ENCODE results near the gene NR3C2. TPM values are rescaled to one million over a fixed set of nuclear protein-coding genes. Genes with fewer than 3 reads are reported as not detected.

The NR3C2 gene
- total and polyA plus RNA-seq, 2 donors: 0.52 to 1.8 TPM

- Histone ChIP-seq H3K27ac (ENCODE audit: low read depth in 1 of 2, low read length in 1 of 2) (no peak overlapping the region), H3K4me3 (ENCODE audit: low read length in 2 of 2) (no peak overlapping the region), H3K27me3 (ENCODE audit: control insufficient read depth in 2 of 2, insufficient read depth in 1 of 2, low read length in 1 of 2) (no peaks in the 10 kb centered on the region), H3K9me3 (ENCODE audit: control insufficient read depth in 2 of 2, insufficient read depth in 1 of 2, low read length in 1 of 2) (peaks cover 8 to 26% of the 10 kb centered on the region in 2 donors), H3K4me1 (ENCODE audit: control insufficient read depth in 2 of 2, insufficient read depth in 2 of 2, low read length in 2 of 2) (no peaks in the 10 kb centered on the region), H3K36me3 (ENCODE audit: control insufficient read depth in 2 of 2, insufficient read depth in 2 of 2, low read length in 1 of 2) (peaks cover 4 to 14% of the 10 kb centered on the region in 2 donors)
- WGBS: 100% methylated on average over 1 of the region's 1 CpG
- DNase-seq (ENCODE audit: low read depth in 6 of 9, low spot score in 9 of 9): no peak
Observed at GRCh38 chr4:148077581-148077980, 364.6 kb downstream of the NR3C2 start.

GRCh38 chr4:148076964-148077363, 365.2 kb downstream of the NR3C2 start:
- DNase-seq (ENCODE audit: low read depth in 6 of 9, low spot score in 9 of 9): no peak
- Histone ChIP-seq H3K9me3 (ENCODE audit: control insufficient read depth in 2 of 2, insufficient read depth in 1 of 2, low read length in 1 of 2) (peaks cover 8 to 25% of the 10 kb centered on the region in 2 donors), H3K4me1 (ENCODE audit: control insufficient read depth in 2 of 2, insufficient read depth in 2 of 2, low read length in 2 of 2) (no peaks in the 10 kb centered on the region), H3K27ac (ENCODE audit: low read depth in 1 of 2, low read length in 1 of 2) (no peak overlapping the region), H3K27me3 (ENCODE audit: control insufficient read depth in 2 of 2, insufficient read depth in 1 of 2, low read length in 1 of 2) (no peaks in the 10 kb centered on the region), H3K36me3 (ENCODE audit: control insufficient read depth in 2 of 2, insufficient read depth in 2 of 2, low read length in 1 of 2) (peaks cover 4 to 20% of the 10 kb centered on the region in 2 donors), H3K4me3 (ENCODE audit: low read length in 2 of 2) (no peak overlapping the region)
- WGBS: 98% methylated on average over 5 of the region's 5 CpGs

GRCh38 chr4:148075438-148075837, 366.8 kb downstream of the NR3C2 start:
- 97% methylated on average over 3 of the region's 3 CpGs for WGBS
- peaks cover 4 to 20% of the 10 kb centered on the region in 2 donors for H3K36me3 ChIP-seq (ENCODE audit: control insufficient read depth in 2 of 2, insufficient read depth in 2 of 2, low read length in 1 of 2)
- H3K27ac ChIP-seq (ENCODE audit: low read depth in 1 of 2, low read length in 1 of 2): no peak overlapping the region

DNA sequence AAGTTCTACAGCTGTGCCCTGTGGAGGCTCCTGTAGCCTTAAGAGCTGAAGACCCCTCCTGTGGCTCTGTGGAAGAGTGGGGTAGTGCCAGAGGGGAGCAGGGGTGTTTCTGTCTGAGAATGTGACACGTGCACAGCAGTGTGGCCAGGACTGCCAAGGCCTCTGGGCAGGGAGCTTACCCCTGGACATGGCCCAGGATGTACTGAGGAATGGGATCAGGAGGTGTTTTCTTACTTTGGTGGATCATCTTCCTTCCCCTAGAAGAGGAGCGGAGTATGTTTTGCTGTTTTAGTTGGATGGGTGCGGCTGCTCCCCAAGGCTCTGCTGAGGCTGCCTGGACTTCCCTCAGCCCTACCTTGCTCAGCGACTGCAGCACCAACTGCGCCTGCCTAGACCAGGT, 367.8 kb downstream of the NR3C2 start:
- Histone ChIP-seq H3K9me3 (ENCODE audit: control insufficient read depth in 2 of 2, insufficient read depth in 1 of 2, low read length in 1 of 2) (peaks cover 8 to 20% of the 10 kb centered on the region in 2 donors), H3K4me3 (ENCODE audit: low read length in 2 of 2) (no peak overlapping the region), H3K4me1 (ENCODE audit: control insufficient read depth in 2 of 2, insufficient read depth in 2 of 2, low read length in 2 of 2) (no peaks in the 10 kb centered on the region), H3K27me3 (ENCODE audit: control insufficient read depth in 2 of 2, insufficient read depth in 1 of 2, low read length in 1 of 2) (no peaks in the 10 kb centered on the region), H3K27ac (ENCODE audit: low read depth in 1 of 2, low read length in 1 of 2) (no peak overlapping the region), H3K36me3 (ENCODE audit: control insufficient read depth in 2 of 2, insufficient read depth in 2 of 2, low read length in 1 of 2) (peaks cover 4 to 20% of the 10 kb centered on the region in 2 donors)
- 89% methylated on average over 5 of the region's 5 CpGs for WGBS
- no peak for DNase-seq (ENCODE audit: low read depth in 6 of 9, low spot score in 9 of 9)

More at GRCh38 chr4:148075438-148075837, 366.8 kb downstream of the NR3C2 start:
- H3K9me3 ChIP-seq (ENCODE audit: control insufficient read depth in 2 of 2, insufficient read depth in 1 of 2, low read length in 1 of 2): peaks cover 8 to 20% of the 10 kb centered on the region in 2 donors
- H3K4me1 ChIP-seq (ENCODE audit: control insufficient read depth in 2 of 2, insufficient read depth in 2 of 2, low read length in 2 of 2): no peaks in the 10 kb centered on the region
- H3K4me3 ChIP-seq (ENCODE audit: low read length in 2 of 2): no peak overlapping the region
- no peak for DNase-seq (ENCODE audit: low read depth in 6 of 9, low spot score in 9 of 9)
- H3K27me3 ChIP-seq (ENCODE audit: control insufficient read depth in 2 of 2, insufficient read depth in 1 of 2, low read length in 1 of 2): no peaks in the 10 kb centered on the region

- H3K27me3 ChIP-seq (ENCODE audit: control insufficient read depth in 2 of 2, insufficient read depth in 1 of 2, low read length in 1 of 2): no peaks in the 10 kb centered on the region
- no peak overlapping the region for H3K4me3 ChIP-seq (ENCODE audit: low read length in 2 of 2)
- H3K36me3 ChIP-seq (ENCODE audit: control insufficient read depth in 2 of 2, insufficient read depth in 2 of 2, low read length in 1 of 2): peaks cover 4 to 20% of the 10 kb centered on the region in 2 donors
- H3K4me1 ChIP-seq (ENCODE audit: control insufficient read depth in 2 of 2, insufficient read depth in 2 of 2, low read length in 2 of 2): no peaks in the 10 kb centered on the region
- no peak overlapping the region for H3K27ac ChIP-seq (ENCODE audit: low read depth in 1 of 2, low read length in 1 of 2)
- H3K9me3 ChIP-seq (ENCODE audit: control insufficient read depth in 2 of 2, insufficient read depth in 1 of 2, low read length in 1 of 2): peaks cover 8 to 20% of the 10 kb centered on the region in 2 donors
- WGBS: 97% methylated on average over 6 of the region's 6 CpGs
- no peak for DNase-seq (ENCODE audit: low read depth in 6 of 9, low spot score in 9 of 9)
Observed at GRCh38 chr4:148073349-148073748, 368.9 kb downstream of the NR3C2 start.

DNA sequence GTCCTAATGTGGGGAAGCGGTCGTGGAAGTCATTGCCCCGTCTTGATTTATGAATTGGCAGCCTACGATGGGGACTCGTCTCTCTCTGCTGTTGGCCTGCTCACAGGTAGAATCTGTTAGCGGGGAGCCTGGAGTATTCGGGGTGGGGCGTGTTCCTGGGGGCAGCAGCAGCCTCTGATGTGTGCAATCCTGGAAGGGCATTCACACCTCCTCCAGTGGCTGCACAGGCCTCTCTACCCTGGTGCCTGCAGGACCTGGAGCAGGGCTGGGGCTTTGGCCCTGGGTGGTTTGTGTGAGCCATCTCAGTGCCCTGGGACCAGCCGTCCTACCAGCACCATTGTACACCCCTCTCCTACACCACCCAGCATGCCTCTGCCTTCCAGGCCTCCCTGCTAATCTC, 369.4 kb downstream of the NR3C2 start:
- Histone ChIP-seq H3K27me3 (ENCODE audit: control insufficient read depth in 2 of 2, insufficient read depth in 1 of 2, low read length in 1 of 2) (no peaks in the 10 kb centered on the region), H3K9me3 (ENCODE audit: control insufficient read depth in 2 of 2, insufficient read depth in 1 of 2, low read length in 1 of 2) (peaks cover 8 to 20% of the 10 kb centered on the region in 2 donors), H3K27ac (ENCODE audit: low read depth in 1 of 2, low read length in 1 of 2) (no peak overlapping the region), H3K4me3 (ENCODE audit: low read length in 2 of 2) (no peak overlapping the region), H3K36me3 (ENCODE audit: control insufficient read depth in 2 of 2, insufficient read depth in 2 of 2, low read length in 1 of 2) (peaks cover 4 to 20% of the 10 kb centered on the region in 2 donors), H3K4me1 (ENCODE audit: control insufficient read depth in 2 of 2, insufficient read depth in 2 of 2, low read length in 2 of 2) (no peaks in the 10 kb centered on the region)
- WGBS: 98% methylated on average over 9 of the region's 9 CpGs
- DNase-seq (ENCODE audit: low read depth in 6 of 9, low spot score in 9 of 9): no peak

- H3K4me1 ChIP-seq (ENCODE audit: control insufficient read depth in 2 of 2, insufficient read depth in 2 of 2, low read length in 2 of 2): no peaks in the 10 kb centered on the region
- H3K36me3 ChIP-seq (ENCODE audit: control insufficient read depth in 2 of 2, insufficient read depth in 2 of 2, low read length in 1 of 2): peaks cover 4 to 17% of the 10 kb centered on the region in 2 donors
- H3K27ac ChIP-seq (ENCODE audit: low read depth in 1 of 2, low read length in 1 of 2): no peak overlapping the region
- DNase-seq (ENCODE audit: low read depth in 6 of 9, low spot score in 9 of 9): no peak
- no peaks in the 10 kb centered on the region for H3K27me3 ChIP-seq (ENCODE audit: control insufficient read depth in 2 of 2, insufficient read depth in 1 of 2, low read length in 1 of 2)
- no peak overlapping the region for H3K4me3 ChIP-seq (ENCODE audit: low read length in 2 of 2)
- WGBS: 96% methylated on average over 4 of the region's 4 CpGs
- H3K9me3 ChIP-seq (ENCODE audit: control insufficient read depth in 2 of 2, insufficient read depth in 1 of 2, low read length in 1 of 2): peaks cover 8 to 20% of the 10 kb centered on the region in 2 donors
Observed at GRCh38 chr4:148071009-148071408, 371.2 kb downstream of the NR3C2 start.

DNA sequence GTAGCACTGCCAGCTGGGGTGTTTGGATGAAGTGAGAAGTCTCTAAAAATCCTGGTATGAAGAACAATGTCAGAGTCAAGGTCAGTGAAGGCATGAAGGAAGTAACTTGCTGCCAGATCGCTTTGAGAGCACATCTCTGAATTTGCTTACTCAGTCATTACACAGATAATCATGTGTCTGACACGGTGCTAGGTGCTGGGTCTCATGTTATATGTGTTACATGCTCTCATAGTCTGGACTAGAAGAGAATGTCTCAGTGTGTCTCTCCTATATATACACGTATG, 372.4 kb downstream of the NR3C2 start:
- H3K9me3 ChIP-seq (ENCODE audit: control insufficient read depth in 2 of 2, insufficient read depth in 1 of 2, low read length in 1 of 2): peaks cover 5 to 18% of the 10 kb centered on the region in 2 donors
- DNase-seq (ENCODE audit: low read depth in 6 of 9, low spot score in 9 of 9): no peak
- WGBS: 93% methylated on average over 3 of the region's 3 CpGs
- H3K27ac ChIP-seq (ENCODE audit: low read depth in 1 of 2, low read length in 1 of 2): no peak overlapping the region
- H3K4me3 ChIP-seq (ENCODE audit: low read length in 2 of 2): no peak overlapping the region
- H3K27me3 ChIP-seq (ENCODE audit: control insufficient read depth in 2 of 2, insufficient read depth in 1 of 2, low read length in 1 of 2): no peaks in the 10 kb centered on the region
- no peaks in the 10 kb centered on the region for H3K4me1 ChIP-seq (ENCODE audit: control insufficient read depth in 2 of 2, insufficient read depth in 2 of 2, low read length in 2 of 2)
- peaks cover 2 to 16% of the 10 kb centered on the region in 2 donors for H3K36me3 ChIP-seq (ENCODE audit: control insufficient read depth in 2 of 2, insufficient read depth in 2 of 2, low read length in 1 of 2)

GRCh38 chr4:148069086-148069894, 372.9 kb downstream of the NR3C2 start:
- no peaks in the 10 kb centered on the region for H3K4me1 ChIP-seq (ENCODE audit: control insufficient read depth in 2 of 2, insufficient read depth in 2 of 2, low read length in 2 of 2)
- no peak overlapping the region for H3K27ac ChIP-seq (ENCODE audit: low read depth in 1 of 2, low read length in 1 of 2)
- peaks cover 2 to 12% of the 10 kb centered on the region in 2 donors for H3K9me3 ChIP-seq (ENCODE audit: control insufficient read depth in 2 of 2, insufficient read depth in 1 of 2, low read length in 1 of 2)
- no peak overlapping the region for H3K4me3 ChIP-seq (ENCODE audit: low read length in 2 of 2)
- H3K27me3 ChIP-seq (ENCODE audit: control insufficient read depth in 2 of 2, insufficient read depth in 1 of 2, low read length in 1 of 2): no peaks in the 10 kb centered on the region
- no peak for DNase-seq (ENCODE audit: low read depth in 6 of 9, low spot score in 9 of 9)
- WGBS: 91% methylated on average over 11 of the region's 11 CpGs
- H3K36me3 ChIP-seq (ENCODE audit: control insufficient read depth in 2 of 2, insufficient read depth in 2 of 2, low read length in 1 of 2): peaks cover 0 to 12% of the 10 kb centered on the region in 2 donors

Data from thymus (tissue), 11 donors.